Upper lobe of left lung (tissue), 4 donors: ENCODE results near the gene TOP1.

Experiments
- CTCF ChIP-seq, 6 experiments: fragments of 450-650 bp in 4 of 6; fragments of 200-600 bp in 2 of 6; sonication (generic) in 2 of 6; IDR thresholded peaks; one replicate each; pipeline ENCODE4 v1.5.1; 2016 to 2019; ENCODE audit warnings: antibody characterized with exemption in 6 of 6
- EP300 ChIP-seq, 4 donors: sonication (generic); formaldehyde crosslinking; IDR thresholded peaks; one replicate each; pipeline ENCODE4 v1.5.1; 2017; ENCODE audit warnings: antibody characterized with exemption in 4 of 4, control low read depth in 2 of 4
- POLR2A ChIP-seq, 4 donors: fragments of 450-650 bp; IDR thresholded peaks; one replicate each; pipeline ENCODE4 v1.5.1; 2016 to 2017; ENCODE audit warnings: antibody characterized with exemption in 4 of 4, mild to moderate bottlenecking in 2 of 4
- POLR2AphosphoS5 ChIP-seq, 2 donors: sonication (generic); formaldehyde crosslinking; IDR thresholded peaks; one replicate each; pipeline ENCODE4 v1.5.1; 2017; ENCODE audit warnings: antibody characterized with exemption in 2 of 2

- TF ChIP-seq CTCF (IDR thresholded peaks at IDR 0.05) (no peak), POLR2A (IDR thresholded peaks at IDR 0.05) (no peak), POLR2AphosphoS5 (IDR thresholded peaks at IDR 0.05) (no peak), EP300 (IDR thresholded peaks at IDR 0.05) (no peak)
Observed at GRCh38 chr20:41050361-41051008, 21.9 kb downstream of the TOP1 start.
